CD4-positive, alpha-beta T cell treated with Interleukin-17A for 1 hour (primary cell): Measurements from ENCODE around the gene NKG7.

ENCODE experiments used
- DNase-seq: peaks from one replicate; pipeline ENCODE4 v3.0.0-alpha.2; 2020

The NKG7 gene

GRCh38 chr19:51333836-51334460 is 38.5 kb downstream of the NKG7 start:
- no peak for DNase-seq

GRCh38 chr19:51331716-51332115 is 40.7 kb downstream of the NKG7 start:
- no peak for DNase-seq

GRCh38 chr19:51331193-51331592 is 41.3 kb downstream of the NKG7 start:
- DNase-seq: no peak

DNA sequence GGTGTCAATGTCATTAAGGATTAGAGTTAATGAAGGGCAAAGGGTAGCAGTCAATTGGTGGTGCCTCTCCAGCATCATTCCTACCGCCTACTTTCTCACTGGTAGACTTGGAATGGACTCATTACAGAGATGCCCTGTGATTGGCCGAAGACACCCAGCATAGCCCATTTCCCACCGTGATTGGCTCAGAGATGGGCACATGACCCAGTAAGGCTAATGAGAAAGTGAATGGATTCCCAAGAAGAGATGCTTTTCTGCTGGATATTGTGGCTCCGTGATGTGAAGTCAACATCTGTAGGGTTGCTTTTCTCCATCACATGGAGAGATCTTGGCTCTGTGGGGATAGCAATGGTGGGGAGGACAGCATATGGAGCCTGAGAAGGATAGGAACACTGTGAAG is 42.1 kb downstream of the NKG7 start:
- no peak for DNase-seq

- no peak for DNase-seq
Measured at GRCh38 chr19:51329411-51329810, 43.0 kb downstream of the NKG7 start.

- peak; percentile 43 for DNase-seq
Measured at GRCh38 chr19:51327066-51328001, 45.1 kb downstream of the NKG7 start.

- no peak for DNase-seq
Measured at GRCh38 chr19:51326216-51327065, 46.0 kb downstream of the NKG7 start.

- DNase-seq: no peak
Measured at GRCh38 chr19:51325161-51325976, 47.1 kb downstream of the NKG7 start.

DNA sequence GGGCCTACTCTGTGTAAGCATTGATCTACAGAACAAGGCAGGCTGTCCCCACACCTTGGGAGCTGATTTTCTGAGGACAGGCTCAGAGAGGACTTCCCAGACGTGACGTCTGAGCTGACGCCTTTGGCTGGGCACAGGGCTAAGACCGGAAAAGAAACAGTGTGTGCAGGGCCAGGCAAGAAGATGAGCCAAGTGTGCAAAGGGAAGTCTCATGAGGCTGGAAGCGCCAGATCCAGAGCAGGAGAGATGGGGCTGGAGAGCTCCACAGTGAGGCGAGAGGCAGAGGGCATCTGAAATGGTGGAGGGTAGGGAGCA is 48.3 kb downstream of the NKG7 start:
- no peak for DNase-seq

DNA sequence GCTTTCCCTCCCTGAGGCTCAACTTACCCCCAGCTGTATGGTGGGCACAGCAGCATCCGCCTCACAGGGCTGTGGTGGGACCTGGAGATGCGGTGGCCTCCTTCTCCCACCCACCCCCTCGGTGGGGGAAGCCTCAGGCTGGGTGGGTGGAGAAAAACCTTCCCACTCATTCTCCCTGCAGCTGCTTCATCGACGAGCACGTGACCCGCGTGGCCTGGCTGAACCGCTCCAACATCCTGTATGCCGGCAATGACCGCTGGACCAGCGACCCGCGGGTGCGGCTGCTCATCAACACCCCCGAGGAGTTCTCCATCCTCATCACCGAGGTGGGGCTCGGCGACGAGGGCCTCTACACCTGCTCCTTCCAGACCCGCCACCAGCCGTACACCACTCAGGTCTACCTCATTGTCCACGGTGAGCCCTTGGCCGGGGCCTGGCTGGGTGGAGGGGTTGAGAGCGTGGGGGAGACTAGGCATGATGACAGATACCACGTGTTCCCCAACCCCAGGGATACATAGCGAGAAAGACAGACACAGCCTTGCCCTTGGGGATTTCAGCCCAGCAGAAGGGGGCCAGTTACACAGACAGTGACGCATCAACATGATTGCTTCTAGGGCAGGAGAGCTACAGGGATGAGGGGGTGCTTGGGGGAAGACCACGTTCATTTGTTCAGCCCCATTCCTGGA is 48.8 kb downstream of the NKG7 start:
- DNase-seq: no peak

DNA sequence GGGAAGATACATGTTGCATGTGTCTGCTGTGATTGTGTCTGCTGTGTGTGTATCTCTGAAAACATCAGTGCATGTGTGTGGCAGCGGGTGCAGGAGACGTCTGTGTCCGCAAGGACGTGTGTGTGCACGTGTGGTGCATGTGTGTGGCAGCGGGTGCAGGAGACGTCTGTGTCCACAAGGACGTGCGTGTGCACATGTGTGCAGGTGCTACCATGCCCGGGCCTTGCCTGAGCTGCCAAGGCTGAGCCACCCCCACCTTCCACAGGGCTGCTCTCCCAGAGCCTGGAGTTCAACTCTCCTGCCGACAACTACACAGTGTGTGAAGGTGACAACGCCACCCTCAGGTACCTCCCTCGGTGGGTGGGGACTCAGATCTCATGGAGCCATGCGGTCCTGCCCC is 50.7 kb downstream of the NKG7 start:
- DNase-seq: no peak
